ENCODE data around the gene PSMB7.

The PSMB7 gene

GRCh38 chr9:124329206-124329792 is 85.9 kb downstream of the PSMB7 start:
- Mint-ChIP-seq H3K4me3 (no peak overlapping the region), H3K4me1 (peaks cover 14% of the 10 kb centered on the region), H3K9me3 (no peaks in the 10 kb centered on the region), H3K27me3 (no peaks in the 10 kb centered on the region), H3K27ac (no peak overlapping the region), H3K36me3 (peaks cover 51% of the 10 kb centered on the region)
- no peak for ATAC-seq

- Mint-ChIP-seq H3K27ac (peak overlapping the region; percentile 80), H3K36me3 (peaks cover 48% of the 10 kb centered on the region), H3K9me3 (no peaks in the 10 kb centered on the region), H3K27me3 (no peaks in the 10 kb centered on the region), H3K4me3 (no peak overlapping the region), H3K4me1 (peaks cover 23% of the 10 kb centered on the region)
- ATAC-seq, result no peak
Observed at GRCh38 chr9:124328285-124328684, 87.0 kb downstream of the PSMB7 start.

GRCh38 chr9:124327491-124327890 is 87.8 kb downstream of the PSMB7 start:
- no peak overlapping the region for H3K4me3 Mint-ChIP-seq
- peaks cover 31% of the 10 kb centered on the region for H3K4me1 Mint-ChIP-seq
- no peak for ATAC-seq
- H3K9me3 Mint-ChIP-seq, result no peaks in the 10 kb centered on the region
- H3K27ac Mint-ChIP-seq, result peak overlapping the region; percentile 80
- peaks cover 48% of the 10 kb centered on the region for H3K36me3 Mint-ChIP-seq
- no peaks in the 10 kb centered on the region for H3K27me3 Mint-ChIP-seq

GRCh38 chr9:124326378-124326777 is 88.9 kb downstream of the PSMB7 start:
- Mint-ChIP-seq H3K27ac (peak overlapping the region; percentile 80), H3K36me3 (peaks cover 50% of the 10 kb centered on the region), H3K4me3 (no peak overlapping the region), H3K4me1 (peaks cover 34% of the 10 kb centered on the region), H3K27me3 (no peaks in the 10 kb centered on the region), H3K9me3 (no peaks in the 10 kb centered on the region)
- peak; percentile 35 for ATAC-seq

GRCh38 chr9:124325816-124326215 is 89.4 kb downstream of the PSMB7 start:
- H3K9me3 Mint-ChIP-seq, result no peaks in the 10 kb centered on the region
- H3K27ac Mint-ChIP-seq, result peak overlapping the region; percentile 80
- peaks cover 34% of the 10 kb centered on the region for H3K4me1 Mint-ChIP-seq
- H3K27me3 Mint-ChIP-seq, result no peaks in the 10 kb centered on the region
- H3K4me3 Mint-ChIP-seq, result no peak overlapping the region
- no peak for ATAC-seq
- H3K36me3 Mint-ChIP-seq, result peaks cover 48% of the 10 kb centered on the region

GRCh38 chr9:124323904-124324303 is 91.3 kb downstream of the PSMB7 start:
- Mint-ChIP-seq H3K36me3 (peaks cover 54% of the 10 kb centered on the region), H3K4me3 (no peak overlapping the region), H3K27me3 (no peaks in the 10 kb centered on the region), H3K4me1 (peaks cover 47% of the 10 kb centered on the region), H3K9me3 (no peaks in the 10 kb centered on the region), H3K27ac (peak overlapping the region; percentile 80)
- no peak for ATAC-seq

GRCh38 chr9:124322618-124323432 is 92.4 kb downstream of the PSMB7 start:
- Mint-ChIP-seq H3K4me3 (no peak overlapping the region), H3K36me3 (peaks cover 52% of the 10 kb centered on the region), H3K9me3 (no peaks in the 10 kb centered on the region), H3K27ac (peak overlapping the region; percentile 80), H3K27me3 (no peaks in the 10 kb centered on the region), H3K4me1 (peaks cover 47% of the 10 kb centered on the region)
- ATAC-seq, result no peak

GRCh38 chr9:124321935-124322334 is 93.3 kb downstream of the PSMB7 start:
- Mint-ChIP-seq H3K4me3 (no peak overlapping the region), H3K27me3 (no peaks in the 10 kb centered on the region), H3K36me3 (peaks cover 52% of the 10 kb centered on the region), H3K9me3 (no peaks in the 10 kb centered on the region), H3K27ac (peak overlapping the region; percentile 80), H3K4me1 (peaks cover 53% of the 10 kb centered on the region)
- ATAC-seq, result no peak

- Mint-ChIP-seq H3K4me3 (no peak overlapping the region), H3K36me3 (peaks cover 56% of the 10 kb centered on the region), H3K27ac (peak overlapping the region; percentile 70), H3K27me3 (no peaks in the 10 kb centered on the region), H3K9me3 (no peaks in the 10 kb centered on the region), H3K4me1 (peaks cover 57% of the 10 kb centered on the region)
- no peak for ATAC-seq
Observed at GRCh38 chr9:124321416-124321815, 93.8 kb downstream of the PSMB7 start.

- Mint-ChIP-seq H3K9me3 (no peaks in the 10 kb centered on the region), H3K36me3 (peaks cover 67% of the 10 kb centered on the region), H3K4me1 (peaks cover 54% of the 10 kb centered on the region), H3K27me3 (no peaks in the 10 kb centered on the region), H3K27ac (peak overlapping the region; percentile 70), H3K4me3 (no peak overlapping the region)
- no peak for ATAC-seq
Observed at GRCh38 chr9:124320062-124320973, 94.9 kb downstream of the PSMB7 start.

- Mint-ChIP-seq H3K27ac (peak overlapping the region; percentile 22), H3K4me3 (no peak overlapping the region), H3K27me3 (no peaks in the 10 kb centered on the region), H3K36me3 (peaks cover 91% of the 10 kb centered on the region), H3K9me3 (no peaks in the 10 kb centered on the region), H3K4me1 (peaks cover 59% of the 10 kb centered on the region)
- no peak for ATAC-seq
Observed at GRCh38 chr9:124315882-124316281, 99.4 kb downstream of the PSMB7 start.

- peaks cover 46% of the 10 kb centered on the region for H3K4me1 Mint-ChIP-seq
- peaks cover 73% of the 10 kb centered on the region for H3K36me3 Mint-ChIP-seq
- ATAC-seq, result no peak
- H3K27ac Mint-ChIP-seq, result peak overlapping the region; percentile 68
- no peaks in the 10 kb centered on the region for H3K9me3 Mint-ChIP-seq
- no peaks in the 10 kb centered on the region for H3K27me3 Mint-ChIP-seq
- H3K4me3 Mint-ChIP-seq, result no peak overlapping the region
Observed at GRCh38 chr9:124313940-124314339, 101.3 kb downstream of the PSMB7 start.

GRCh38 chr9:124312290-124313265 is 102.7 kb downstream of the PSMB7 start:
- no peaks in the 10 kb centered on the region for H3K9me3 Mint-ChIP-seq
- H3K36me3 Mint-ChIP-seq, result peaks cover 64% of the 10 kb centered on the region
- peaks cover 45% of the 10 kb centered on the region for H3K4me1 Mint-ChIP-seq
- H3K27ac Mint-ChIP-seq, result peak overlapping the region; percentile 66
- no peak overlapping the region for H3K4me3 Mint-ChIP-seq
- ATAC-seq, result no peak
- H3K27me3 Mint-ChIP-seq, result no peaks in the 10 kb centered on the region

GRCh38 chr9:124311283-124311682 is 104.0 kb downstream of the PSMB7 start:
- Mint-ChIP-seq H3K27ac (peak overlapping the region; percentile 66), H3K9me3 (no peaks in the 10 kb centered on the region), H3K27me3 (no peaks in the 10 kb centered on the region), H3K4me3 (no peak overlapping the region), H3K4me1 (peaks cover 40% of the 10 kb centered on the region), H3K36me3 (peaks cover 55% of the 10 kb centered on the region)
- ATAC-seq, result no peak

Measured in stimulated activated memory B cell treated with anti-CD40 and anti-IgM and Interleukin-4, amounts not matched to agents 10 μg/mL and 1 μg/mL and 100 μg/mL, for 72 hours (primary cell).